Effector memory CD4-positive, alpha-beta T cell (primary cell): Measurements from ENCODE around the gene SLC6A7.

Experiments used
- DNase-seq, 3 donors: peaks; one replicate each; pipeline ENCODE4 v3.0.0-alpha.2; 2020
- H3K27ac ChIP-seq: 2 replicates; pipeline ENCODE4 v1.7.0; 2013; ENCODE audit warnings: mild to moderate bottlenecking, low read length, moderate library complexity; ENCODE audit not compliant: insufficient read depth, poor library complexity, severe bottlenecking
- H3K27me3 ChIP-seq: replicated peaks from 2 replicates; pipeline ENCODE4 v1.7.0; 2013; ENCODE audit warnings: mild to moderate bottlenecking, low read length; ENCODE audit not compliant: insufficient read depth, control insufficient read depth, poor library complexity, severe bottlenecking
- H3K36me3 ChIP-seq: 2 replicates; pipeline ENCODE4 v1.7.0; 2013; ENCODE audit warnings: mild to moderate bottlenecking, low read length, moderate library complexity; ENCODE audit not compliant: control insufficient read depth, insufficient read depth
- H3K4me1 ChIP-seq: 2 replicates; pipeline ENCODE4 v1.7.0; 2013; ENCODE audit warnings: low read length, mild to moderate bottlenecking; ENCODE audit not compliant: control insufficient read depth, insufficient read depth, poor library complexity, severe bottlenecking
- H3K4me3 ChIP-seq: 2 replicates; pipeline ENCODE4 v1.7.0; 2013; ENCODE audit warnings: low read length, low read depth, mild to moderate bottlenecking; ENCODE audit not compliant: insufficient read depth, poor library complexity, severe bottlenecking
- H3K9me3 ChIP-seq: 2 replicates; pipeline ENCODE4 v1.7.0; 2013; ENCODE audit warnings: mild to moderate bottlenecking, low read length, moderate library complexity; ENCODE audit not compliant: control insufficient read depth

The SLC6A7 gene

DNA sequence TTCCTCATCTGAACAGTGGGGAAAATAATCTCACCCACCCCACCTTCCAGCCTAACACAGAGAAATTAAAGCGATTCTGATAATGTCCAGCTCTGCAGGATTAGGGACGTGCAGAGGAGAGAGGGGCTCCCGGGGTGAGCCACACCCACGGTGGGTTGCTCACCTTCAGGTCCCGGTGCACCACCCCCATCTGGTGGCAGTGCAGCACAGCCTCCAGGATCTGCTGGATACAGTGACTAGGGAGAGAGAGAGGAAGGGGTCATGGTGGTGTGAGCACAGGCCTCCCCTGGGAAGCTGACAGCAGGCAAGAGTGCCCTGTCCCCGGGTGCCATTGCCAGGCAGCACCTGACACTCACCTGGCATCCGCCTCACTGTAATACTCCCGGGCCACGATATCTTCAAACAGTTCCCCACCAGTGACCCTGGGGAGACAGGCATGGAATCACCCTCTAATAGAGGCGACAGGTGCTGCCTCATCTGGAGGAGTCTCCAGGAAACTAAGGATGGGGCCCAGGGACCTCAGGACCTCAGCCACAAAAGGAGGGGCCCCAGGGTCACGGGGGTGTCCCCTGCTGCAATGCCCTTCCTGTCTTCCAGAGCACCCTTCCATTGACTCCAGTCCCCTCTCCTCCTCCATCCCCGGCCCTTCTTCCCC, 66.7 kb downstream of the SLC6A7 start:
- no peak overlapping the region for H3K27ac ChIP-seq
- H3K4me1 ChIP-seq, result no peaks in the 10 kb centered on the region
- no peak for DNase-seq
- H3K36me3 ChIP-seq, result no peaks in the 10 kb centered on the region
- no peak overlapping the region for H3K4me3 ChIP-seq
- H3K9me3 ChIP-seq, result no peaks in the 10 kb centered on the region
- no peaks in the 10 kb centered on the region for H3K27me3 ChIP-seq

DNA sequence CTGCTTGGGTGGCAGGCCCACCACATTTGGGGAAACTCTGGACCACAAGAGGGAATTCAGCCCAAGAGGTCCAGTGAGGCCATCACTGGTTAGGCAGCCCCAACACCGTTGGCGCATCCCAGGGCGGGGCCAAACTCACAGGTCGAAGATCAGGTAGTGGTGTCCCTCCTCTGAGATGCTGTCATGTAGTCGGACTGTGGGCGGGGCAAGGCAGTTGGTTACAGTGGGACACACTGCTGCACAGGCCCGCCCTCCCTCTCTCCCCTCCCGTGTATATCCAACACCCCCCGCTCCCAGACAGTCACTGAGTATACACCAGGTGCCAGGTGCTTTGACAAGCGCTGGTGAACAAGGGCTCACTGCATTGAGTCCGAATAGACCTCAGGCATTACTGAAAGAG, 67.6 kb downstream of the SLC6A7 start:
- Histone ChIP-seq H3K27me3 (no peaks in the 10 kb centered on the region), H3K27ac (no peak overlapping the region), H3K9me3 (no peaks in the 10 kb centered on the region), H3K4me3 (no peak overlapping the region), H3K4me1 (no peaks in the 10 kb centered on the region), H3K36me3 (no peaks in the 10 kb centered on the region)
- DNase-seq, result no peak

DNA sequence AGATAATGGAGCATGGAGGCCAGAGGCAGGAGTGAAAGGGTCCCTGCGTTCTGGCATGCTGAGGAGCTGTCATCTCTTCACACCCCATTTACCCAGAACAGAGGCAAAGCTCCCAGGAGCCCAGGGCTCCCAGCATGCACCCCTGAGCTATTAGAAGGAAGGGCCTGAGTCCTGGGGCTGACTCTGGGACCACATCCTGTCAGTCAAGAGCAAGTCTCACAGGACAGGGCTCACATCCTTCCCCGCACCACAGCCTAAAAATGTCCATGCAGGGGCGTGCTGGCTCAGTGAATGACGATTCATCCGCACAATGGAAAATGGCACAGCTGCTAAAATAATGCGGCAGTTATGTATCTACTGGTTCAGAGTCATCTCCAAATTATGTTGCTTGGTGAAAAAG, 68.3 kb downstream of the SLC6A7 start:
- Histone ChIP-seq H3K27ac (no peak overlapping the region), H3K4me1 (no peaks in the 10 kb centered on the region), H3K9me3 (no peaks in the 10 kb centered on the region), H3K27me3 (no peaks in the 10 kb centered on the region), H3K36me3 (no peaks in the 10 kb centered on the region), H3K4me3 (no peak overlapping the region)
- DNase-seq, result no peak
